Central memory CD8-positive, alpha-beta T cell (primary cell): Measurements from ENCODE around the gene ZNF341.

ENCODE experiments used
- ATAC-seq: fragments of 150-1000 bp; cut with Tn5 transposase; replicated peaks from 2 replicates; pipeline ENCODE4 v1.10.0; 2022; ENCODE audit warnings: mild to moderate bottlenecking, moderate FRiP score, moderate number of reproducible peaks; ENCODE audit not compliant: poor library complexity, severe bottlenecking; ENCODE audit errors: extremely low read depth
- DNase-seq, 2 donors: peaks; one replicate each; pipeline ENCODE4 v3.0.0; 2021; ENCODE audit warnings: low spot score in 2 of 2
- H3K27ac Mint-ChIP-seq: one replicate; pipeline ENCODE4 v1.8.0; 2022; ENCODE audit warnings: low read depth, mild to moderate bottlenecking, moderate library complexity, mixed read lengths
- H3K27me3 Mint-ChIP-seq: one replicate; pipeline ENCODE4 v1.8.0; 2022; ENCODE audit warnings: mixed read lengths
- H3K36me3 Mint-ChIP-seq: one replicate; pipeline ENCODE4 v1.8.0; 2022; ENCODE audit warnings: mild to moderate bottlenecking, moderate library complexity, mixed read lengths; ENCODE audit not compliant: insufficient read depth
- H3K4me1 Mint-ChIP-seq: one replicate; pipeline ENCODE4 v1.8.0; 2022; ENCODE audit warnings: mixed read lengths
- H3K4me3 Mint-ChIP-seq: one replicate; pipeline ENCODE4 v1.8.0; 2022; ENCODE audit warnings: mild to moderate bottlenecking, moderate library complexity, mixed read lengths
- H3K9me3 Mint-ChIP-seq: one replicate; pipeline ENCODE4 v1.8.0; 2022; ENCODE audit warnings: mixed read lengths

ZNF341 gene

GRCh38 chr20:33731693-33732165 lies at the start of gene ZNF341:
Gene ZNF341, plus strand, starts transcription at chr20:33731996. Its CDS starts 26 bp downstream, at chr20:33732022.
- Mint-ChIP-seq H3K4me1 (peaks cover 30% of the 10 kb centered on the region), H3K9me3 (peaks cover 3% of the 10 kb centered on the region), H3K27me3 (no peaks in the 10 kb centered on the region), H3K36me3 (peaks cover 3% of the 10 kb centered on the region), H3K4me3 (peak within 1 kb of the TSS; percentile 85), H3K27ac (peak within 1 kb of the TSS; percentile 95)
- DNase-seq (peak; percentile 74 to 84), ATAC-seq (peak; percentile 91)

DNA sequence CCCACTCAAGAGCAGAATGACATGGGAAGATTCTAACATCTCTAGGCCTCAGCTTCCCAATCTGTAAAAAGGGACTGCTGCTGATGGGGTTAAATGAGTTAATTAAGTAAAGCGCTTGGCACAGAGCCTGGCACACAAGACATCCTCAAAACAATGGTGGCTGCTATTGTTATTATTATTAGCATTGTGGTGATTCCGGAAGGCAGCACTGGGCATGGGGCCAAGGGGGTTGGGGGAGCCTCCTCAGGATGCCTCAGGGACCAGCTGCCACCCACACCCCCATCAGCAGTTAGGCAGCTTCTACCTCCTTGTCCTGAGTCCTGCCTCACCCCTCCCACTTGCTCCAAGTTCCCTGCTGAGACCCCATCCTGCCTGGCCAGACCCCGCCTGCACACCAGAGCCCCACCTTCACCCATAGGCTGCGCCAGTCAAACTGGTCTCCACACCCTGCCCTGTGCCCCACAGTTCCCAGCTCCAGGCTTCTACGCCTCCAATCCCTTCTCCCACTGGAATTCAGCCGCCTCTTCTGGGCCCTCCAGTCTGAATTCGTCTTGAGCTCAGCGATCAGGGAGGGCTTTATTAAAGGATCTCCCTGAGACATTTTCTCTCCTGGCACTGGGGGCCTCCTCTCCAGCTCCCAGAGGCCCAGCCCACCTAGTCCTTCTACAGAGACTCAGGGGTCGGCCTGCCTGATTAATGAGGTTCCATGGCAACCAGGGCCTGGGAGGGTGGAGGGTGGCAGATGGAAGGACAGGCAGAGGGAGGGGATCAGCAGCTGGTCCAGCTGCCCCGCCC lies 47.1 kb upstream of the ZNF341 start:
- Mint-ChIP-seq H3K9me3 (no peaks in the 10 kb centered on the region), H3K4me1 (peaks cover 20% of the 10 kb centered on the region), H3K36me3 (peaks cover 3% of the 10 kb centered on the region), H3K4me3 (peak overlapping the region; percentile 67), H3K27me3 (no peaks in the 10 kb centered on the region), H3K27ac (no peak overlapping the region)
- ATAC-seq, result no peak
- no peak for DNase-seq

GRCh38 chr20:33685328-33686099 lies 46.3 kb upstream of the ZNF341 start:
- Mint-ChIP-seq H3K4me3 (peak overlapping the region; percentile 67), H3K4me1 (peaks cover 18% of the 10 kb centered on the region)

GRCh38 chr20:33686100-33686983 lies 45.5 kb upstream of the ZNF341 start, which contains the start of gene E2F1:
Gene E2F1, minus strand, starts transcription at chr20:33686385. Its CDS starts 121 bp downstream, at chr20:33686264.
- Mint-ChIP-seq H3K27me3 (no peaks in the 10 kb centered on the region), H3K27ac (peak within 1 kb of the TSS; percentile 84), H3K9me3 (no peaks in the 10 kb centered on the region), H3K36me3 (peaks cover 3% of the 10 kb centered on the region), H3K4me1 (peaks cover 18% of the 10 kb centered on the region), H3K4me3 (peak within 1 kb of the TSS; percentile 78)
- ATAC-seq (peak; percentile 94), DNase-seq (peak; percentile 87)

More at GRCh38 chr20:33685328-33686099, 46.3 kb upstream of the ZNF341 start:
- ATAC-seq, result peak; percentile 42
- H3K27ac Mint-ChIP-seq, result no peak overlapping the region
- H3K9me3 Mint-ChIP-seq, result no peaks in the 10 kb centered on the region
- peaks cover 3% of the 10 kb centered on the region for H3K36me3 Mint-ChIP-seq
- no peaks in the 10 kb centered on the region for H3K27me3 Mint-ChIP-seq
- DNase-seq, result no peak

DNA sequence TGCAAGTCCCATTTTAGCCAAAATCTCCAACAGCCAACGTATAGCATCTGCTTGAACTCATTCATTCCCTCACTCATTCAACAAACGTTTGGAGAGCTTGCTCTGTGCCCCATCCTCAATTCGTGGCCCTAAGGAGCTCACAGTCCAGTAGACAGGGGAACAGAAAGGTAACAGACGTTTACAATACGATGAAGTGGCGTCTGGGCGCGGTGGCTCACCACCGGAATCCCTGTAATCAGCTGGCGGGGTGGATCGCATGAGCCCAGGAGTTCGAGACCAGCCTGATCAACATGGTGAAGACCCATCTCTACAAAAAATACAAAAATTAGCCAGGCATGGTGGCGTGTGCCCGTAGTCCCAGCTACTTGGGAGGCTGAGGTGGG lies 44.8 kb upstream of the ZNF341 start:
- Mint-ChIP-seq H3K27ac (peak overlapping the region; percentile 84), H3K4me3 (peak overlapping the region; percentile 78), H3K9me3 (no peaks in the 10 kb centered on the region), H3K4me1 (peaks cover 18% of the 10 kb centered on the region), H3K27me3 (no peaks in the 10 kb centered on the region), H3K36me3 (peaks cover 3% of the 10 kb centered on the region)
- ATAC-seq (no peak), DNase-seq (no peak)

DNA sequence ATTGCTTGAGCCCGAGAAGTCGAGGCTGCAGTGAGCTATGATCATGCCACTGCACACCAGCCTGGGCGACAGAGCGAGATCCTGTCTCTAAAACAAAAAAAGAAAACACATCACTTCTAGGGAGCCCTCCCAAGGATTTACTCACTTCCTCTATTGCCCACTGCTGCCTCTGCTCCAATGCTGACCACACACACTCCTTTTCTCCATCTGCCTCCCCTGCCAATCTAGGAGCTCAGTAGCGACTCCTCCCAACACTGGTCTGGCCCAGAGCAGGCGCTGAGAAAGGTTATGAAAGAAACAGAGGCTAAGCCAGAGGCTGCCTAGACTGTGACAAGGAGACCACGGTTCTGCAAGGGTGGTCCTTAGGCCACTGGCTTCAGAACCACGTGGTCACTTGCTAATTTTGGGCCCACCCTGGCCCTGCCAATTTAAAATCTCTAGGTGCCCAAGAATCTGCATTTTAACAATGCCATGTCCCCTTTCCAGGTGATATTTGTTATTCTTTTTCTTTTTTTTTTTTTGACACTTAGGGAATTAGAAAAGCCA lies 44.4 kb upstream of the ZNF341 start:
- H3K27me3 Mint-ChIP-seq, result no peaks in the 10 kb centered on the region
- no peak for DNase-seq
- H3K36me3 Mint-ChIP-seq, result peaks cover 3% of the 10 kb centered on the region
- H3K4me3 Mint-ChIP-seq, result peak overlapping the region; percentile 78
- peaks cover 18% of the 10 kb centered on the region for H3K4me1 Mint-ChIP-seq
- no peaks in the 10 kb centered on the region for H3K9me3 Mint-ChIP-seq
- H3K27ac Mint-ChIP-seq, result no peak overlapping the region
- no peak for ATAC-seq

- ATAC-seq, result no peak
- no peaks in the 10 kb centered on the region for H3K27me3 Mint-ChIP-seq
- H3K36me3 Mint-ChIP-seq, result peaks cover 3% of the 10 kb centered on the region
- no peaks in the 10 kb centered on the region for H3K9me3 Mint-ChIP-seq
- peaks cover 18% of the 10 kb centered on the region for H3K4me1 Mint-ChIP-seq
- no peak overlapping the region for H3K27ac Mint-ChIP-seq
- no peak for DNase-seq
- no peak overlapping the region for H3K4me3 Mint-ChIP-seq
Measured at GRCh38 chr20:33687993-33688937, 43.5 kb upstream of the ZNF341 start.

DNA sequence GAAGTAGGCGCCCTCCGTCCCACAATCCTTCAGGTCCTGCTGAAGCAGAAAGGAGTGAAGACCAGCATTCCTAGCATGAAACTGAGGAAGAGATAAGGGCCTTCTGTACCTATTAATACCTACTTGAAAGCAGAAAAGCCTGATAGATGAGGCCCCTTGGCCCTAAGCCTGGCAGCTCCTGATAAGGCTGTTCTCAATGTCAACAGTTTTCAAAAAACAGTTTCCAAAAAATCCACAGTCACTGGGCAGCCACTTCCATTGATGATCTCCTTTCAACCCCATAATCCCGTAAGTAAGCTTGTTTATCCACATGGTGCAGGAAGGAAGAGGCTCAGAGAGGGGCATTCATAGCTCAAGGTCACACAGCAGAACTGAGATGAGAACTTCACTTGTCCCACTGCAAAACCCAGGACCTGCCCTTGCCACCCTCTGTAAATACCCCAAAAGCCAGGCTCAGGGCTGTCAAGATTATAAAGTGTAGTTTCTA lies 42.8 kb upstream of the ZNF341 start:
- H3K27me3 Mint-ChIP-seq, result no peaks in the 10 kb centered on the region
- H3K27ac Mint-ChIP-seq, result no peak overlapping the region
- DNase-seq (no peak), ATAC-seq (no peak)
- peaks cover 3% of the 10 kb centered on the region for H3K36me3 Mint-ChIP-seq
- H3K4me3 Mint-ChIP-seq, result no peak overlapping the region
- H3K9me3 Mint-ChIP-seq, result no peaks in the 10 kb centered on the region
- peaks cover 18% of the 10 kb centered on the region for H3K4me1 Mint-ChIP-seq

DNA sequence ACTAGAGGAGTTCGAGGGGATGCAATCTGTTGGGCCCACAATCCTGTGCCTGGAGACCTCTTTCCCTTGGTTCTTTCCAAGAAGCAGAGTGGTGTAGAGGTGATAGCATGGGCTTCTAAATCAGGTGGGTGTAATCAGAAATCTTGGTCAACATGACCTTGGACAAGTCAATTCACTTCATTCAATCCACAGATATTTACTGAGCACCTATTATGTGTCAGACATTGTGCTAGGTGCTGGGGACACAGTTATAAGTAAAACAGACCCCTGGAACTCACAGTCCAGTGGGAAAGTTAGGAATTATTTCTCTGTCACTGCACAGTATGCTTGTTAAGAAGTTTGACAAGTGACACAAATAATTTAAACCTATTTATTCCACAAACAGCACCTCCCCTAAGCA lies 42.3 kb upstream of the ZNF341 start:
- no peak overlapping the region for H3K27ac Mint-ChIP-seq
- ATAC-seq (no peak), DNase-seq (no peak)
- peak overlapping the region; percentile 23 for H3K4me3 Mint-ChIP-seq
- H3K27me3 Mint-ChIP-seq, result no peaks in the 10 kb centered on the region
- peaks cover 3% of the 10 kb centered on the region for H3K36me3 Mint-ChIP-seq
- no peaks in the 10 kb centered on the region for H3K9me3 Mint-ChIP-seq
- H3K4me1 Mint-ChIP-seq, result peaks cover 18% of the 10 kb centered on the region

DNA sequence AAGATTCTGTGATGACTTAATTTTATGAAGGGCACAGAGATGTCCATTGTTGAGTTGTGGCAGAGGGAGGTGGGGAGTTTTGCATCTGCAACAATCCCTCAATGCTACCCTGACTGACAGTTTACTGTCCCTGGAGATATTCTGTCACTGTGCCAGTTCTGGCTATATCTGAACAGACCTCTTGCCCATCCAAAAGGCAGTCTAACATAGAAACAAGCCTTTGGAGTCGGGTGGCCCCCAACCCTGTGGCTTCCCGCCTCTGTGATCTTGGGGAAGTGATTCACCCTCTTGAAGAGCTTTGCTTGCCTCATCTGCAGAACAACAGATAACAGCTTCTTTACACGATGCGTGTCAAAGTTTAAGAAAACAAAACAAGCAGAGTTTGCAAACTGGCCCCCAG lies 41.8 kb upstream of the ZNF341 start:
- no peak for DNase-seq
- Mint-ChIP-seq H3K27ac (no peak overlapping the region), H3K9me3 (no peaks in the 10 kb centered on the region), H3K4me1 (peaks cover 14% of the 10 kb centered on the region), H3K27me3 (no peaks in the 10 kb centered on the region), H3K36me3 (peaks cover 2% of the 10 kb centered on the region), H3K4me3 (peak overlapping the region; percentile 23)
- ATAC-seq, result no peak

DNA sequence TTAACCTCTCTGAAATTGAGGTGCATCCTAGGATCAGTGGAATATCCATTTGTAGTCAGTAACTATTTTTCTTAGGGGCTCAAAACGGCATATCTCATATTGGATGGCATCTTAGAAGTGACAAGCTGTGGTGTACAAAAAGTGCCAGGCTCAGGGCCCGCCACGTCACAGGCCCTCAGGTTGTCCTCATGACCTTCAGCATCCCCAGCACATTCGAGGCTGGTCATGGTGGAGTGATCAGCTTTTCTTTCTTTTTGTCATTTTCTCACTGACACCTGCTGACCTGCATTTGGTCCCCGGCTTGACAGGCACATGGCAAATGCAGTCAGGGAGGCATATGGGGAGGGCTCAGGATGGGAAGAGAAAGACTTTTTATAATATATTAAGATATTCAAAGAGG lies 38.5 kb upstream of the ZNF341 start:
- Mint-ChIP-seq H3K4me3 (no peak overlapping the region), H3K36me3 (no peaks in the 10 kb centered on the region), H3K4me1 (no peaks in the 10 kb centered on the region), H3K9me3 (no peaks in the 10 kb centered on the region), H3K27ac (no peak overlapping the region), H3K27me3 (no peaks in the 10 kb centered on the region)
- DNase-seq, result no peak
- ATAC-seq, result no peak
